NCI-H526 treated with DMSO at 0.1 percent for 48 hours (cell line): ENCODE measurements around the gene KCNT1.

Source experiments
- DNase-seq: peaks from one replicate; lab custom pipeline; 2025; lab: John Stamatoyannopoulos, UW

Gene KCNT1

GRCh38 chr9:135746565-135746964, 44.6 kb downstream of the KCNT1 start:
- DNase-seq = no peak

- no peak for DNase-seq
Measured at GRCh38 chr9:135747311-135747710, 45.3 kb downstream of the KCNT1 start.

- no peak for DNase-seq
Measured at GRCh38 chr9:135748676-135749075, 46.7 kb downstream of the KCNT1 start.

- DNase-seq = no peak
Measured at GRCh38 chr9:135749171-135750045, 47.4 kb downstream of the KCNT1 start.

GRCh38 chr9:135750786-135751185, 48.8 kb downstream of the KCNT1 start:
- no peak for DNase-seq

- no peak for DNase-seq
Measured at GRCh38 chr9:135751501-135751900, 49.5 kb downstream of the KCNT1 start.

- no peak for DNase-seq
Measured at GRCh38 chr9:135752281-135753204, 50.6 kb downstream of the KCNT1 start.

GRCh38 chr9:135753391-135754105, 51.6 kb downstream of the KCNT1 start:
- no peak for DNase-seq

- no peak for DNase-seq
Measured at GRCh38 chr9:135756576-135756975, 54.6 kb downstream of the KCNT1 start.

- no peak for DNase-seq
Measured at GRCh38 chr9:135757356-135757755, 55.4 kb downstream of the KCNT1 start.

- no peak for DNase-seq
Measured at GRCh38 chr9:135758056-135758455, 56.1 kb downstream of the KCNT1 start.

- no peak for DNase-seq
Measured at GRCh38 chr9:135758870-135759269, 56.9 kb downstream of the KCNT1 start.

GRCh38 chr9:135759676-135760300, 57.8 kb downstream of the KCNT1 start:
- no peak for DNase-seq

- no peak for DNase-seq
Measured at GRCh38 chr9:135760465-135760864, 58.5 kb downstream of the KCNT1 start.

- DNase-seq = no peak
Measured at GRCh38 chr9:135761150-135761844, 59.3 kb downstream of the KCNT1 start.

- no peak for DNase-seq
Measured at GRCh38 chr9:135761845-135762168, 59.8 kb downstream of the KCNT1 start.

- no peak for DNase-seq
Measured at GRCh38 chr9:135762921-135763320, 60.9 kb downstream of the KCNT1 start.

GRCh38 chr9:135763716-135764446, 61.9 kb downstream of the KCNT1 start:
- no peak for DNase-seq

- DNase-seq = no peak
Measured at GRCh38 chr9:135764731-135765130, 62.7 kb downstream of the KCNT1 start.

- no peak for DNase-seq
Measured at GRCh38 chr9:135765416-135765815, 63.4 kb downstream of the KCNT1 start.

- DNase-seq = no peak
Measured at GRCh38 chr9:135766251-135766650, 64.3 kb downstream of the KCNT1 start.
